GM18951 (cell line): ENCODE data around the gene FYN.

Experiments used
- POLR2A ChIP-seq: IDR thresholded peaks from 4 replicates; pipeline ENCODE4 v1.6.1; 2011; ENCODE audit warnings: mild to moderate bottlenecking; ENCODE audit not compliant: insufficient read length, insufficient read depth; ENCODE audit errors: extremely low read depth
- in situ Hi-C: fragments of 300-500 bp; cut with MboI; formaldehyde crosslinking; loops from one replicate; pipeline ENCODE4 v1.12.0; 2022; ENCODE audit warnings: low sequenced_read_pairs, mixed read lengths, inconsistent platforms; ENCODE audit not compliant: unreplicated experiment

The FYN gene

DNA sequence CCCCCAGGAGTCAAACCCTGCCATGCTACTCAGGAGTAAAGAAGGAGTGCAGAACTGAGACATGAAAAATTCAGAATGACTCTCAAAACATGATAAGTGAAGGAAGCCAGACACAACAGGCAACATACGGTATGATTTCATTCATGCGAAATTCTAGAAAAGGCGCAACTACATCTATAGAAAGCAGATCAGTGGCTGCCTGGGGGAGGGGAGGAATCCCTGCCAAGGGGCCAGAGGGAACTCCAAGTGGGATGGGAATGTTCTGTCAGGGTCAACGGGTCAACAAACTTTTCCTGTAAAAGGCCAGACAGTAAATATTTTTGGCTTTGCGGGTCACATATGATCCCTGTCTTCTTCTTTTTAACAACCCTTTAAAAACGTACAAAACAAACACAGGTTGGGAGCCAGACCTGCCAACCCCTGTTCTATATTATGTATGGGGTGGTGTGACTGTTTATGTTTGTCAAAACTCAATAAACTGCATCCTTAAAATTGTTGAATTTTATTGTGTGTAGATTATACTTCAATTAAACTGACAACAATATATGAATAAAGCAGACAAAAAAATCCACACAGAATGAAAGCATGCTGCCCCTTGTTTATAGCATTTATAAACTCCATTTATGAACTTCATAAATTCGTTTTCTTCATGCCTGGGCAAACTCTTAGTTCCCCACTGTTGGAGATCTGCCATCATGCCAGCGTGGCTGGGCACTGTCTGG lies 211.0 kb downstream of the FYN start:
- in situ Hi-C loops = no loop called here
- no peak for TF ChIP-seq POLR2A

DNA sequence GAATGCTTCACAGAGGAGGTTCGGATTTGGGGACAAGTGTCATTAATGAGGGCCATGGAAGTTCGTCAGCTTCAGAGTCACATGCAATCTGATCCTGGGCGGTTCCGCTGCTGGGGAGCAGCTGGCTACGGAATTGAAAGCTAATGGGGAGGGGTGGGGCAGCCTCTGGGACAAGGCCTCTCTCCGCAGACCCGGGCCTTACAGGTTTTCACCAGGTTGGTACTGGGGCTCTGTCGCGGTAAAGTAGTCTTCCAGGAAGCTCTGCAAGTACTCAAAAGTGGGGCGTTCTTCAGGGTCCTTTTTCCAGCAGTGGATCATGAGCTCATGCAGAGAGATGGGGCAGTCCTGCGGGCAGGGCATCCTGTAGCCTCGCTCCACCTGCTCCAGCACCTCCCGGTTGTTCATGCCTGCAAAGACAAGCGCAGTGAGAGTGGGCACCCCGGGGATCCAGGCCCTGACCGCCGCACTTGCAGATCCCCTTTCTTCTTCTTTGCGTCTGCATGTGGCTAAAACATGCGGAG lies 211.7 kb downstream of the FYN start:
- in situ Hi-C loops = no loop called here
- no peak for TF ChIP-seq POLR2A

DNA sequence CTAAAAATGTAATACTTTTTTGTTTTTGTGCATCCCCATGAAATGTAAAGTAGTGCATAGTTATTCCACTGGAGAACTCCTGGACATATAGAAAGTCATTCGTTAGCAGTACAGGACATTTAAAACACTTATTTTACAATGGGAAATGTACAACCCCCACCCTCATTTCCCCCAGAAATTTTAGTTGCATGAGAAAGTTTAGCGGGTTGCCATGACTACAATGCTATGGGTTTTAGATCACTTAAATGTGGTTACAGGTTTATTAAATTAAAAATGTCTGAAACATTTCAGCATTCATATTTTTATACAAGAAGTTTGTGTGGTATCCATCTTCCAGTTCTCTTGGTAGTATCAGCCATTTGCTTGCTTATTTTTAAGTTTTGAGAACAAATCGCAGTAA lies 212.7 kb downstream of the FYN start:
- in situ Hi-C loops = no loop called here
- no peak for TF ChIP-seq POLR2A

DNA sequence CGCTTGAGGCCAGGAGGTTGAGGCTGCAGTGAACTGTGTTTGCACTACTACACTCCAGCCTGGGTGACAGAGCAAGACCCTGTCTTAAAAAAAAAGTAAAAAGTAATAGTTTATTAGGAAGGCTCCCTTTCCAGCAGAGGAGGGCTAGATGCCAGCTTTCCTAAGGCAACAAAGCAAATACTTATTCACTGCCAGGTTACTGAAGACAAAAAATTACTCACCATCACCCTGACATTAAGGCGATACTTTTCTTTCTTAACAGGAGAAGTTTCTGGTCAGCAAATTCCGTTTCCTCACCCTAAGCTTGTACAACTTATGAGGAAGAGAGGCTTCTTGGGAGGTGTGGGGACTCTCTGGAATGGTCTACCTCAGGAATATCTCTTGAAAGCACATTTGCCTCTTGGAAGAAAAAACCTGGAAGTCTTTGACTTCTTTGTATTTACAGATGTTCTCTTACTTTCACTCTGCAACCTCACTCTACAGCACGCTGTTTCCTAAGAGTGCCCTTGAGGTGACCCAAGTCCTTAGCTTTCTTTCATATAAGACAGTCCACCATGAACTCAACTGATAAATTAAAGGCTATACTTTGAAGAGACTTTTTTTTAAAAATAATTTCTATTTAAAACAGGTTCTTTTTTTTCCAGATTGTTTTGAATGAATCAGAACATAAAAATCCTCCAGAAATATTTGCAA lies 214.6 kb downstream of the FYN start:
- TF ChIP-seq POLR2A = no peak
- in situ Hi-C loops = no loop called here

DNA sequence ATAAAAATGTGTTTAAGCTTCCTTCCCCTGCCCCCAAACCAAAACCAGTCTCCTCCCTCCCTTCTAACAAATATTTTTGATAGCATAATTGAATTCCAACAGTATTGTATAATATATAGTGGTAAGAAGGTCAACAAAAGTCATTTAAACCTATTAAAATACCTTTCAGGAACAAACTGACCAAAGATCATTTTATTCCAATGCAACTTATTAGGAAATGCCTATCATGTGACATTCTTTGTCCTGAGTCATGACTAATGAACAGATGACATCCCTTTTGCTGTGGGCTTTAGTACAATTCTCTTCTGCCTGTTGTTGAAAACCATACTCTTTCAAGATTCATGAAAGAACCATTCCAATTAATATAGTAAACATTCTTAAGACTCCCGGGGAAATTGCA lies 216.1 kb downstream of the FYN start:
- in situ Hi-C loops = no loop called here
- TF ChIP-seq POLR2A = no peak

DNA sequence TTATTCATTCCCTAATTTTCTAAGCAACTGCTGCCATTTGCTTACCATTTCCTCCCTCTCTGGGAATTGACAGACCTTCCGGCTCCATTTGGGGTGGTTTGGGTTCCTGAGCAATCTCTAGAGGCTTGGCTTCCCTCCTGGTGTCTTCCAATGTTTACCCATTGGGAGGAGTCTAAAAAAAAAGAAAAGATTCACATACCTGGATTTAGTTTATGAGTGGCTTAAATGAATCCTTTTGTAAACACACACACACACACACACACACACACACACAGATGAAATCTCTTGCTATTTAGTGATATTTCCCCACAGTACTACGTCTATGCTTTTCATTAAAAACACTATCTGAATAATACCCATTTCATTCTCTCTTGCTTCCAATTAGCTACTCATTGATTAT lies 219.3 kb downstream of the FYN start:
- no peak for TF ChIP-seq POLR2A
- in situ Hi-C loops = no loop called here

GRCh38 chr6:111653434-111653833 lies 219.8 kb downstream of the FYN start:
- in situ Hi-C loops = no loop called here
- TF ChIP-seq POLR2A = no peak

DNA sequence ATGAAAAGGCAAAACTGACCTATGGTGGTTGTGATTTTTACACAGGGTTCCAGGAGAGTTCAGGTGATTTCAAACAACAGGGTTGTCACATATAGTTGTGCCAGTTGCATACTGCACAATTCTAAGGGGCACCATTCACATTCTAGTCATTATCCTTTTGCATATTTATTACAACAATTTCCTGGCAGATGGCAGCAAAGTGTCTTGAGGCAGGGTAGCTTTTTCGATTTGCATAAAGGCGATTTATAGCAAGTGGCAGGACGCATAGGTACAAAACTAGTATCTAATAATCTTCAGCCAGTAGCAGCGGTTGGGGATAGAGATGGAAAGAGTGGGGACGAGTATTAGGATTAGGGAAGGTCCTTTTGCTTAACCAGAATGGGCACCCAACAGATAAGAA lies 221.1 kb downstream of the FYN start:
- in situ Hi-C loops = no loop called here
- TF ChIP-seq POLR2A = no peak

- TF ChIP-seq POLR2A = no peak
- in situ Hi-C loops = no loop called here
Measured at GRCh38 chr6:111651185-111652034, 221.8 kb downstream of the FYN start.

- in situ Hi-C loops = no loop called here
Measured at GRCh38 chr6:111650049-111650448, 223.2 kb downstream of the FYN start.

GRCh38 chr6:111648100-111648499 lies 225.2 kb downstream of the FYN start:
- TF ChIP-seq POLR2A = no peak
- in situ Hi-C loops = no loop called here

More at GRCh38 chr6:111650049-111650448, 223.2 kb downstream of the FYN start:
- no peak for TF ChIP-seq POLR2A

DNA sequence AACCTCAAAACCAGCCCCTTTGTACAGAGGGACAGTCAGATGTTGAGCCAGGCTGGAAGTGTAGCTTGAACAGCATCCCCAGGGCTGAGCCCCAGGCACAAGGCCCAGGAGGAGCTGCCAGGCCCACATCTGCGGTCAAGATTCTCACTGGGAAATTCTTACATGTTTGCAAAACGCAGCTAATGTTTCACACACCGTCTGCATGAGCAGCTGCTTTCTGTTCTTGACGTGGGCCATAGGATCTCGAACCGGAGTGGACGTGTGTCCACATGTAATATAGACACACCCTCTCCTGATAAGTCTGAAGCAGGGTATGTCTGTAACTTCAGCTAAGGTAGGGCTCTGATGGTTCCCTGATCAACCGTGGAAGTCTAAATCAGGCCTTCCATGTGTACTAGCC lies 226.3 kb downstream of the FYN start:
- in situ Hi-C loops = no loop called here
- TF ChIP-seq POLR2A = no peak

GRCh38 chr6:111646034-111646433 lies 227.2 kb downstream of the FYN start:
- no peak for TF ChIP-seq POLR2A
- in situ Hi-C loops = no loop called here
